GM12878 (cell line): Measurements from ENCODE around the gene MDM4.

Source experiments
- CEBPB ChIP-seq, 2 experiments: fragments of 150-350 bp in 1 of 2; IDR thresholded peaks; 2 replicates each; pipeline ENCODE4 v1.6.1; 2012 to 2014; ENCODE audit warnings: low read depth in 2 of 2, low read length in 2 of 2, borderline replicate concordance in 1 of 2, inconsistent platforms in 1 of 2
- ESRRA ChIP-seq: IDR thresholded peaks from 2 replicates; pipeline ENCODE4 v1.6.1; 2012; ENCODE audit warnings: mild to moderate bottlenecking, low read length, improper control_type of control experiment
- HCFC1 ChIP-seq: fragments of 150-350 bp; IDR thresholded peaks from 2 replicates; pipeline ENCODE4 v1.6.1; 2014; ENCODE audit warnings: low read length
- POLR2AphosphoS5 ChIP-seq: IDR thresholded peaks from 2 replicates; pipeline ENCODE4 v1.6.1; 2011; ENCODE audit warnings: mild to moderate bottlenecking, low read length, inconsistent platforms
- RBBP5 ChIP-seq: fragments of 200-600 bp; sonication (generic); conservative IDR thresholded peaks from 2 replicates; pipeline ENCODE4 v1.6.1; 2016
- SPI1 ChIP-seq: IDR thresholded peaks from 2 replicates; pipeline ENCODE4 v1.6.1; 2011; ENCODE audit warnings: low read depth, mild to moderate bottlenecking, low read length, moderate library complexity, borderline replicate concordance; ENCODE audit not compliant: insufficient read depth
- TF ChIP-seq, protein P1 (sequence below), 3 experiments: IDR thresholded peaks in 2 of 3; conservative IDR thresholded peaks in 1 of 3; 2 replicates each; pipeline ENCODE4 v1.5.1; 2011; ENCODE audit warnings: low read depth in 3 of 3, low read length in 3 of 3, mild to moderate bottlenecking in 3 of 3, control low read depth in 2 of 3, moderate library complexity in 2 of 3, inconsistent platforms in 1 of 3, mixed read lengths in 1 of 3; ENCODE audit not compliant: control insufficient read depth in 2 of 3, insufficient read depth in 1 of 3; ENCODE audit errors: extremely low read depth in 1 of 3

DNA sequence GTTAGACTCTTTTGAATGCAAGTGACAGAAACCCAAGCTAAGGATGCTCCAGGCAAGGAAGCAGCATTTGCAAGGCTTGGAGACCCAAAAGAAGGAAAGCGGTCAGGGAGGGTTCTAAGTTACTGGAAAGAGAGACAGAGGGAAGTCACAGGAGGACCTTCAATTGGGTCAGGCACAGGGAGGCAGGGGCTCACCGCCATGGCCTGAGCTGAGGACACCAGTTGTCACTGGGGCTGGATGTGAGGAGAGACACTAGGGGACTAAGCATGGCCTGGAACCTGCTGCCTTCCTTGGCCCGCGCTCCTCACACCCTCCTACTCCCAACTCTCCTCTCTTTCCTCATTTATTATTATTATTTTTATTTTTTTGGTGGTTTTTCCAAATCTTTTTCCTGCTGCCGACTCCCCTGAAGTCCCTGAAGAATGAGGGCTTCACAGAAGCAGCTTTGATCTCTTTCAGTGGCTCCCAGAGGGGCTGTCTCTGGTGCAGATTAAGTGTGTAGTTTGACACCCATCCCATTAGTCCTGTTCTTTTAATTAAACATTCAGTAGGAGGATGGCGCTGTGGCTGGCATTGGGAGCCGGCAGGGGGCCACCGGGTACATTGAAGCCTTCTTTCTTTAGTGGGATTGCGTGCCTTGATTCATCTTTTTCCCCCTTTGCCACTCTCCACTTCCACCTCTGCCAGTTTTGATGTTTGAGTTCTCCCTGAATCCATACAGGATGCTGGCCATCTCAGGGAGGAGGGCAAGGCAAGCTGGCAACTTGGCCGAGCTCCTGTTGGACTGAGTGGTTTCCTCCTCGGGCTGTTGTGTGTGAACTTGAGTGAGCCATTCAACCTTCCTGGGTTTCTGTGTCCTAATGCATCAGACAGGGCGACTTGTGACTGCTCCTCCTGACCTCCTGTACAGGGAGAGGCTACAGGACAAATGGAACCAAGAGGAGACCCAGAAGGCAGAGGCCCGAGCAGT lies 59.3 kb downstream of the MDM4 start:
- TF ChIP-seq ESRRA: no peak
- TF ChIP-seq, protein P1, sequence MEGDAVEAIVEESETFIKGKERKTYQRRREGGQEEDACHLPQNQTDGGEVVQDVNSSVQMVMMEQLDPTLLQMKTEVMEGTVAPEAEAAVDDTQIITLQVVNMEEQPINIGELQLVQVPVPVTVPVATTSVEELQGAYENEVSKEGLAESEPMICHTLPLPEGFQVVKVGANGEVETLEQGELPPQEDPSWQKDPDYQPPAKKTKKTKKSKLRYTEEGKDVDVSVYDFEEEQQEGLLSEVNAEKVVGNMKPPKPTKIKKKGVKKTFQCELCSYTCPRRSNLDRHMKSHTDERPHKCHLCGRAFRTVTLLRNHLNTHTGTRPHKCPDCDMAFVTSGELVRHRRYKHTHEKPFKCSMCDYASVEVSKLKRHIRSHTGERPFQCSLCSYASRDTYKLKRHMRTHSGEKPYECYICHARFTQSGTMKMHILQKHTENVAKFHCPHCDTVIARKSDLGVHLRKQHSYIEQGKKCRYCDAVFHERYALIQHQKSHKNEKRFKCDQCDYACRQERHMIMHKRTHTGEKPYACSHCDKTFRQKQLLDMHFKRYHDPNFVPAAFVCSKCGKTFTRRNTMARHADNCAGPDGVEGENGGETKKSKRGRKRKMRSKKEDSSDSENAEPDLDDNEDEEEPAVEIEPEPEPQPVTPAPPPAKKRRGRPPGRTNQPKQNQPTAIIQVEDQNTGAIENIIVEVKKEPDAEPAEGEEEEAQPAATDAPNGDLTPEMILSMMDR (IDR thresholded peaks at IDR 0.05 in 2 of 3, conservative IDR thresholded peaks at IDR 0.05 in 1 of 3; ENCODE audit: control insufficient read depth in 2 of 3, extremely low read depth in 1 of 3, insufficient read depth in 1 of 3, low read depth in 3 of 3, low read length in 3 of 3): no peak
- TF ChIP-seq CEBPB (IDR thresholded peaks at IDR 0.05; ENCODE audit: borderline replicate concordance in 1 of 2, low read depth in 2 of 2, low read length in 2 of 2): no peak
- no peak for TF ChIP-seq RBBP5
- TF ChIP-seq POLR2AphosphoS5: no peak
- TF ChIP-seq HCFC1: no peak
- TF ChIP-seq SPI1: no peak
